GM13977 (cell line): ENCODE measurements around the gene EBF4.
"Not testable (repeated sequence)": the region's sequence is repeated elsewhere in the genome, so short reads cannot be mapped to it uniquely, and the experiment has no call there.

Experiments used
- DNase-seq: peaks from one replicate; pipeline ENCODE4 v3.0.0; 2012; ENCODE audit warnings: low spot score
- in situ Hi-C: fragments of 300-500 bp; cut with MboI; formaldehyde crosslinking; loops from one replicate; pipeline ENCODE4 v1.12.0; 2022; ENCODE audit warnings: low sequenced_read_pairs, low pct_unique_long_range_greater_than_20kb, mixed read lengths, inconsistent platforms; ENCODE audit not compliant: unreplicated experiment
- TF ChIP-seq, protein P1 (sequence below): IDR thresholded peaks from 2 replicates; pipeline ENCODE4 v1.5.1; 2012; ENCODE audit warnings: mild to moderate bottlenecking, control low read depth; ENCODE audit not compliant: insufficient read depth; ENCODE audit errors: extremely low read depth, missing control alignments

The EBF4 gene

DNA sequence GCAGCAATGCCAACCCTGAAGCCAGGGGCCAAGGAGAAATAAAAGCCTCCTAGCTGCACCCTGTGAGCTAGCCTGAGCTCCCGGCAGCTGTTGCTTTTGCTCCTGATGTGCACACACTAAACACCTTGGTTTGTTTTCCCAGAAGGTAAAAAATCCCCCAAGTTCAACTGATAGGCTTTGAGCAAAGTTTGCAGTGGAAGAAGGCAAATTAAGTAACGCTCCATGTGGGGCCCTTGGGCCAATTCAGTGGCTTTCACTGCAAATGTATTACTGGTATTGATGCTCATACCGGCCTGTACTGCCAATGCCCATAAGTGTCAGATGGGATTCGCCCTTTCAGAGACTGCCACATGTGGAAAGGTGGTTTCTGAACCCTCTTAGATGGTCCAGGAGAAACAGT lies 19.1 kb upstream of the EBF4 start:
- TF ChIP-seq, protein P1, sequence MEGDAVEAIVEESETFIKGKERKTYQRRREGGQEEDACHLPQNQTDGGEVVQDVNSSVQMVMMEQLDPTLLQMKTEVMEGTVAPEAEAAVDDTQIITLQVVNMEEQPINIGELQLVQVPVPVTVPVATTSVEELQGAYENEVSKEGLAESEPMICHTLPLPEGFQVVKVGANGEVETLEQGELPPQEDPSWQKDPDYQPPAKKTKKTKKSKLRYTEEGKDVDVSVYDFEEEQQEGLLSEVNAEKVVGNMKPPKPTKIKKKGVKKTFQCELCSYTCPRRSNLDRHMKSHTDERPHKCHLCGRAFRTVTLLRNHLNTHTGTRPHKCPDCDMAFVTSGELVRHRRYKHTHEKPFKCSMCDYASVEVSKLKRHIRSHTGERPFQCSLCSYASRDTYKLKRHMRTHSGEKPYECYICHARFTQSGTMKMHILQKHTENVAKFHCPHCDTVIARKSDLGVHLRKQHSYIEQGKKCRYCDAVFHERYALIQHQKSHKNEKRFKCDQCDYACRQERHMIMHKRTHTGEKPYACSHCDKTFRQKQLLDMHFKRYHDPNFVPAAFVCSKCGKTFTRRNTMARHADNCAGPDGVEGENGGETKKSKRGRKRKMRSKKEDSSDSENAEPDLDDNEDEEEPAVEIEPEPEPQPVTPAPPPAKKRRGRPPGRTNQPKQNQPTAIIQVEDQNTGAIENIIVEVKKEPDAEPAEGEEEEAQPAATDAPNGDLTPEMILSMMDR, result no peak
- no peak for DNase-seq
- in situ Hi-C loops, result no loop called here

DNA sequence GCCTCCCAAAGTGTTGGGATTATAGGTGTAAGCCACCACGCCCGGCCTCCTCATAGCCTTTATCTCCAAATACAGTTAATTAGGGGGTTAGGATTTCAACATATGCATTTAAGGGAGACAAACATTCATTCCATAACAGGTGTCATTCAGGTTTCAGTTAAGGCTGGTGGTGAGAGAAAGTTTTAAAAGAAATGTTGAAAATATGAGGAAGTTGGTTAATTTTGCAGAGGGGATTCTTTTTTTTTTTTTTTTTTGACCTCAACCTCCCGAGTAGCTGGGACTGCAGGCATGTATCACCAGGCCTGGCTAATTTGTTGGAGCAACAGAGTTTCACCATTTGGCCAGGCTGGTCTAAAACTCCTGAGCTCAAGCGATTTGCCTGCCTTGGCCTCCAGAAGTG lies 12.5 kb upstream of the EBF4 start:
- in situ Hi-C loops, result no loop called here

DNA sequence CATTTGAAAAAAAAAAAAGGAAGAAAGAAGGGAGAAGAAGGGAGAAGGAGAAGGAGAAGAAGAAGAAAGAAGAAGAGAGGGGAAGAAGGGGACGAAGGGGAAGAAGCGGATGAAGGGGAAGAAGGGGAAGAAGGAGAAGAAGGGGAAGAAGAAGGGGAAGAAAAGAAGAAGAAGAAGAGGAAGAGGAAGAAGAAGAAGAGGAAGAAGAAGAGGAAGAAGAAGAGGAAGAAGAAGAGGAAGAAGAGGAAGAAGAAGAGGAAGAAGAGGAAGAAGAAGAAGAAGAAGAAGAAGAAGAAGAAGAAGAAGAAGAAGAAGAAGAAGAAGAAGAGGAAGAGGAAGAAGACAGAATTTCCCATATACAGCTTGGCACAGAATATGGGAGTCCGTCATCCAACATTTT lies 10.5 kb upstream of the EBF4 start:
- in situ Hi-C loops, DNase-seq: not testable (repeated sequence)

More for the DNA sequence above, 12.5 kb upstream of the EBF4 start:
- DNase-seq, result no peak
- TF ChIP-seq, protein P1, result no peak

DNA sequence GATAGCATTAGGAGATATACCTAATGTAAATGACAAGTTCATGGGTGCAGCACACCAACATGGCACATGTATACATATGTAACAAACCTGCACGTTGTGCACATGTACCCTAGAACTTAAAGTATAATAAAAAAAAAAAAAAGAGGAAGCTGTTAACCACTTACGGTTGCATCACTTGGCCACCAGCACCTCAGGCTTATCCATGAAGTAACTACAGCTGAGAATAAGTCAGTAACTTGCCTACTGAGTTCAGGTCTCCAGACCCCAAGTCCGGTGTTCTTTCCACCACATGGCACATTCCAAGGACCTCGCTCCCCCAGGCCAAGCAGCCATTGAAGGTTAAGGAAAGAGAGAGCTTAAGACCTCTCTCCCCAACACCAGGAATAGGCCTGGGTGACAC lies 7.8 kb upstream of the EBF4 start:
- DNase-seq, in situ Hi-C loops: not testable (repeated sequence)

DNA sequence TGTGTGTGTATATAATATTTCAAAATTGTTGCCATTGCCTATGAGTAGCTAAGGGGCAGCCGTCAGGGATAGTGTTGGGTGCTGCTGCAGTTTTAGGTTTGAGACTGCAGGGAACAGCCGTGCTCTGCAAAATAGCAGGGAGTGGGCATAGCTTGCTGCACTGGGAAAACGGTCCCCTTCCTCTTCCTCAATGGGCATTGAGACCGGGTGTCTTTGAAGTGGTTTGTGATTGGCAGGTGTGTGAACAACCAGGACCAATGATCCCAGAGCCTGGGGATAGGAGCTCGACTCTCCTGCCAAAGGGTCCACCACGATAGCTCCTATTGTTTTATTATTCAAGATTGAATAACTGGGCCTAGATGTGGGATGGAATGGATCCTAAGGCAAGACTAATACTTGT lies 5.1 kb upstream of the EBF4 start:
- TF ChIP-seq, protein P1, result no peak
- no peak for DNase-seq
- in situ Hi-C loops, result no loop called here

DNA sequence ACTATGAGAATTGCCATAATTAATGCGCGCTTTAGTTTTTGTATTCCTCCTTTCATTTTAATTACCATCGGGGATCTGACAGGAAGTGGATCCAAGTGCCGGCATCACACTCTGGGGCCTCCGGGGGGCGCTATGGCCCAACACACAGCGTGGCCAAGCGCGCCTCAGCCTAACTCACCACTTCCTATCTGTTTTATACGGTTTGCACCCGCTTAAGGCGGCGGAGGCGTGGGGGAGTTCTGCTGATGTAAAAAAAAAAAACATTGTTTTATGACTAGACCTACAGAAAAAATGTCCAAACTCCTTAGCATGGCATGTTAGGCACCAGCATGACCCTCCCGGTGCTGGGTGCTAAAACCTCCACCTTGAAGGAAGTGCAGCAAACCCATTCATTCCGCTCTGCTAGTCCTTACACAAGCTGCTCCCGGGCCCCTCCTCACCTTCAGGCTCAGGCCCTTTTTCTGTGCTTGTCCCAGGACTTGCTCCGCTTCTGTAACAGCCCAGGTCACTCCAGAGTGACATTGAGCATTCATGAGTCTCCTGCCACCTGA lies 4.5 kb upstream of the EBF4 start:
- in situ Hi-C loops, result no loop called here
- TF ChIP-seq, protein P1, result peak; percentile 66
- DNase-seq, result peak; percentile 60

DNA sequence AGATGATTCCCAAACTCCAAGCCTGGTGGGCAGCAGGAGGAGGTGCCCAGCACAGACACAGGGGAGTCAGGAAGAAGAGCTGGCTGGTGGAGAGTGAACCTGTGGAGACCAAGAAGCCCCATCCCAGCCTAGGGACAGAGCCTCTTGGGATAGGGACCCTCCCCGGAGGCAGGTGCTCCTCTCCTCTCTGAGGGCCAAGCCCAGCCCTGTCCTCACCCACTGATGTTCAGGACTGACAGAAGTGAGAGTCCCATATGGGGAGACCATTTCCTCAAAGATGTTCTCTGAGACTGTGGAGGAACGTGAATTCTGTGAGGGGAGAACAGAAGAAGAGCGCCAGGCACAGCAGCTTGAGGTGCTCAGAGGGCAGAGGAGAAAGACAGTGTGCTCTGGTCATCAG lies 2.4 kb upstream of the EBF4 start:
- DNase-seq, result no peak
- TF ChIP-seq, protein P1, result no peak
- in situ Hi-C loops, result no loop called here

DNA sequence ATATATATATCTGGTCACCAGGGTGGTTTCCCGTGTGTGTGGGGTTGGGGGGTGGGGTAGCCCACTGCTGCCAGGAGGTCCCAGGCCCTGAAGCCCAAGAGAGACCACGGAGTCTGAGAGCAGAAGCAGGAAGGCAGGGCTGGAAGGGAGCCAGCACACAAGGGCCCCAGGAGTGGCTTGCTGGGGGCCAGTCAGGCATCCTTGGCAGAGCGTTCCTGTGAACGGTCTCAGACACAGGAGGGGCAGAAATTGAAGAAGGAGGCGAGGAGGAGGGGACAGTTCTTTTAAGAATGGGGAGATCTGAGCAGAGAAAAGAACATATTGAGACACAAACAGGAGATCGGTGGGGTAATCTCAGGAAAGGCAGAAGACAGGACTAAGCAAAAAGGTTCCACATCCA lies 1.9 kb upstream of the EBF4 start:
- no peak for DNase-seq
- TF ChIP-seq, protein P1, result no peak
- in situ Hi-C loops, result no loop called here
